Measurements from ENCODE around the gene TRA2B.
"Not testable (repeated sequence)": the region's sequence is repeated elsewhere in the genome, so short reads cannot be mapped to it uniquely, and the experiment has no call there.

DNA sequence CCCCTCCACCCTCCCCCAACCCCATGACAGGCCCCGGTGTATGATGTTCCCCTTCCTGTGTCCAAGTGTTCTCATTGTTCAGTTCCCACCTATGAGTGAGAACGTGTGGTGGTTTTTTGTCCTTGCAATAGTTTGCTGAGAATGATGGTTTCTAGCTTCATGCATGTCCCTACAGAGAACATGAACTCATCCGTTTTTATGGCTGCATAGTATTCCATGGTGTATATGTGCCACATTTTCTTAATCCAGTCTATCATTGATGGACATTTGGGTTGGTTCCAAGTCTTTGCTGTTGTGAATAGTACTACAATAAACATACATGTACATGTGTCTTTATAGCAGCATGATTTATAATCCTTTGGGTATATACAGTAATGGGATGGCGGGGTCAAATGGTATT, 27.9 kb downstream of the TRA2B start:
- TF ChIP-seq, protein P1, sequence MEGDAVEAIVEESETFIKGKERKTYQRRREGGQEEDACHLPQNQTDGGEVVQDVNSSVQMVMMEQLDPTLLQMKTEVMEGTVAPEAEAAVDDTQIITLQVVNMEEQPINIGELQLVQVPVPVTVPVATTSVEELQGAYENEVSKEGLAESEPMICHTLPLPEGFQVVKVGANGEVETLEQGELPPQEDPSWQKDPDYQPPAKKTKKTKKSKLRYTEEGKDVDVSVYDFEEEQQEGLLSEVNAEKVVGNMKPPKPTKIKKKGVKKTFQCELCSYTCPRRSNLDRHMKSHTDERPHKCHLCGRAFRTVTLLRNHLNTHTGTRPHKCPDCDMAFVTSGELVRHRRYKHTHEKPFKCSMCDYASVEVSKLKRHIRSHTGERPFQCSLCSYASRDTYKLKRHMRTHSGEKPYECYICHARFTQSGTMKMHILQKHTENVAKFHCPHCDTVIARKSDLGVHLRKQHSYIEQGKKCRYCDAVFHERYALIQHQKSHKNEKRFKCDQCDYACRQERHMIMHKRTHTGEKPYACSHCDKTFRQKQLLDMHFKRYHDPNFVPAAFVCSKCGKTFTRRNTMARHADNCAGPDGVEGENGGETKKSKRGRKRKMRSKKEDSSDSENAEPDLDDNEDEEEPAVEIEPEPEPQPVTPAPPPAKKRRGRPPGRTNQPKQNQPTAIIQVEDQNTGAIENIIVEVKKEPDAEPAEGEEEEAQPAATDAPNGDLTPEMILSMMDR (IDR thresholded peaks at IDR 0.05; ENCODE audit: control extremely low read depth in 1 of 3, insufficient read depth in 1 of 3, low read depth in 1 of 3, low read length in 3 of 3): not testable (repeated sequence)
- TF ChIP-seq FOSL1 (IDR thresholded peaks at IDR 0.05; ENCODE audit: insufficient read depth, low read depth, low read length); POLR2A (IDR thresholded peaks at IDR 0.05; ENCODE audit: control extremely low read depth in 1 of 2, low read depth in 2 of 2, low read length in 2 of 2); SP1 (IDR thresholded peaks at IDR 0.05; ENCODE audit: low read depth, low read length); RFX5 (IDR thresholded peaks at IDR 0.05; ENCODE audit: borderline replicate concordance, low read depth, low read length); EZH2 (IDR thresholded peaks at IDR 0.05; ENCODE audit: low read depth, low read length, severe bottlenecking); YY1 (IDR thresholded peaks at IDR 0.05; ENCODE audit: low read depth, low read length); TBP (IDR thresholded peaks at IDR 0.05; ENCODE audit: low read depth, low read length): not testable (repeated sequence)

Data from H1 (cell line).